Left lobe of liver (tissue), 2 donors: Measurements from ENCODE around the gene ALCAM. TPM values are rescaled to one million over a fixed set of nuclear protein-coding genes. Genes with fewer than 3 reads are reported as not detected.

ENCODE experiments used
- ATAC-seq: fragments of 200-7000 bp; cut with Tn5 transposase; one replicate; pipeline ENCODE4 v1.9.1; 2020; ENCODE audit warnings: mild to moderate bottlenecking, moderate library complexity
- DNase-seq: peaks from one replicate; pipeline ENCODE4 v3.0.0-alpha.2; 2020; ENCODE audit warnings: low spot score
- total RNA-seq: library from RNA; stranded (reverse); gene quantifications from one replicate; pipeline ENCODE4 v1.2.1, GENCODE V29; 2021
- donor health status: DM: no; HTN: no; CAD: no; lungs with moderate emphysema.
- donor health status: DM: no; HTN: yes; CAD: no.

Gene ALCAM
- total RNA-seq, 1 donor from 2014 or later: 25.0 TPM

DNA sequence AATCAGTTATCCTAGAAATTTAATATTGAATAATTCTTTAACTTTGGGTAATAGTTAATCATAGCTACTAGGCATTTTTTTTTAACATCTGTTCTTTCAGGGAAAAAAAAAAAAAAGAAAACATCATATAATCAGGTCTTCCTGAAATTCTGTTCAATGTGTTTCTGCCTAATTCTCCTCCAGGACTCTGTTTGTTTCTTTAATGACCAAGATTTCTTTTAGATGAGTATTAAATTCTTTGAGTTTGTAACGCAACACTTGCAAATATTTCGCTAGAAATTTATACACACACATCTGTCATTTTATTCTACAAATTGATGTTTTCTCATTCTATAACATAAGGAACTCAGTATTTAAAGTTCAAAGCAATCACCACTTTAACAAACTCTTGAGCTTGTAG, 56.7 kb downstream of the ALCAM start:
- ATAC-seq (no peak), DNase-seq (no peak)

DNA sequence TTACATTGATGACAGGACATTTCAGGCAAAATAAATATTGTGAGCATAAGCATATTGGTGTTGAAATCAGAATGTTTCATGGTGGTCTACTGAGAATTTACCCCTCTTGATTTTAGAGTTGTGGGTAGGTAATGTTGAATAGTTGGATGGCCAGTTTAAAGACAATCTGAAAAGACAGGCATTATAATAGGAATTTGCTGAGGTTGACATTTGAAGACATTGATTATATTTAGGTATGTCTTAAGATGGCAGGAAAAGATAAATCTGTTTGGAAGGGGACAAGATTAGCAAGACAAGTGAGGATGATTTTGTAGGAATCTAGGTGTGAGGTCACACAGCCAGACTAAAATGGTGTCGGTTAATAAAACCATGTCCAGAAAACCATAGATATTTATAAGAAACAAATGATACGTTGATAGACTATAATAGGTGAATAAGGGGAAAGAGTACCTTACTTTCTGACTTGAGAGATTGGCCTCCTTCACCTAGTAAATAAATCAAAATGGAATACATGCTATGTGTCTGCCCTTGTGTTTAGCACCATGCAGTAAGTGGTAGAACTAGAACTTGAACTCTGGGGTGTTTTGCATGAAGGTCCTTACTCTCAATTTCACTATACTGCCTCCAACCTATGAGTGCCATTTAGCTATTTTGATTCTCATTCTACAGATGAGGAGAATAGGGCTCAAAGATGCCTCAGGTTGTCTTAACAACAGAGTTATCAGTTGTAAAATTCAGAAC, 57.9 kb downstream of the ALCAM start:
- DNase-seq (no peak), ATAC-seq (no peak)

DNA sequence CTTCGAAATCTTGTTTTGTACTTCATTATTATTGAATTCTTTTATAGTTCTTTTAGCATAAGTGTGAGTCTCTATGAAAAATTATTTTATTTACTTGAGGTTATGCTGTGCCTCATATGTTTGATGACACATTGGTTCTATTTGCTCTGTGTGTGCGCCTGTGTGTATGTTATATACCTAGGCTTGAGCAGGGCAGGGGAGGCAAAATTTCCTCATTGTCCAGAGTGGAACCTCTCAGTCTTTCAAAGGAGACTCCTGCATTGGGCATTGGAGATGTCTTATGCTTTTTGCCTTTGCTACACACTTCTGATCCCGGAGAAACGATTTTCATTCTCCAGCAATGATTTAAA, 58.4 kb downstream of the ALCAM start:
- ATAC-seq (no peak), DNase-seq (no peak)

DNA sequence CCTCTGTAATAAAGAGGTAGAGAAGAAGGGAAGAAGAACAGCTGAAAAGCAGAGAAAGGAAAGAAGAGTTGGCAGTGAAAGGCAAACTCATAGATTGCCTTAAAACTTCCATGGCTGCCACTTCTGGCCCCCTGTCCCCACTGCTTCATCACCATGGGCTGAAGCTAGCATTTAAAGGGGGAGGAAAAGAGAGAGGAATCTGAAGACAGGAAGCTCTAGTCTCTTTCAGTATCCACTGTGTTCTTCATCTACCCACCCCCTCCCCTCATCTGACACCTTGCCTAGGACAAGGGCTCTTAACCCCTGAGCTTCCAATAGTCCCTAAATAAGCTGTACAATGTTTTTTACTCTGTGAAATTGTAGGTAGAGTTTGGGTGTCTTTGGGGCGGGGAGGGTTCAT, 60.6 kb downstream of the ALCAM start:
- DNase-seq: no peak
- no peak for ATAC-seq

GRCh38 chr3:105429034-105429762, 62.5 kb downstream of the ALCAM start:
- ATAC-seq: peak; percentile 56
- DNase-seq: no peak

DNA sequence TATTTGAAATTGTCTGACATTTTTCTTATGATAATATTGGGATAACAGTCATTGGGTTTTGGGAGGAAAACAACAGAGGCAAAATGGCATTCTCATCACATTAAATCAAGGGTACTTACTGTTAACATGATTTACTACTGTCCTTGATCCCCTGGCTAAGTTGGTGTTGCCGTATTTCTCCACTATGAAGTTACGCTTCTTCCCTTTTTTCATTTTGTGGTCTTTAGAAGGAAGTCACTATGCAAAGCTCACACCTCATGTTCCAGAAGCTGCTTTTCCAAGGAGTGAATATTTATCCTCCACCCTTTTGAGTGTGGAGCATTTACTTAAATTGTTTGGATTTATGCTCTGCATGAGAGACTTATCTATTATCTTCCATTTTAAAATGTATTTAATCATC, 63.7 kb downstream of the ALCAM start:
- DNase-seq: no peak
- no peak for ATAC-seq

- DNase-seq (no peak), ATAC-seq (no peak)
Measured at GRCh38 chr3:105431200-105431599, 64.5 kb downstream of the ALCAM start.

DNA sequence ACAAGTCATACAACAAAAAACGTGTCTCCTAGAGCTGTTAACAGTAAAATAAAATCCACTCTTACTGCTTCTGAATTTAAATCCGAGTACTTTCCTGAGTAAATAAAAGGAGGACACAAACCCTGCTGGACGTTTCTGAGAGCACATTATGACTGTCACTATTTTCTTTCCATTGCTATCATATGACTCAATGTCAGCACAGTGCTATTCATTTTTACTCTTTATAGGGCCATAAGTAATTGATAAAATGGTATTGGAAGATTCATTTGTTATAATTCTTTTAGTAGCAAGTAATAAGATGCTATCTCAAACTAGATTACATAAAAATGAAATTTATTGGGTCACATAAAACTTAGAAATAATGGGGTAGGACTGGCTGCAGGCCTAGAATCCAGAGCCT, 68.6 kb downstream of the ALCAM start:
- ATAC-seq: peak; percentile 28
- no peak for DNase-seq

GRCh38 chr3:105436687-105437086, 70.0 kb downstream of the ALCAM start:
- ATAC-seq: peak; percentile 92
- DNase-seq: peak; percentile 48

GRCh38 chr3:105440113-105440512, 73.4 kb downstream of the ALCAM start:
- no peak for DNase-seq
- no peak for ATAC-seq

- DNase-seq: no peak
- no peak for ATAC-seq
Measured at GRCh38 chr3:105444725-105445124, 78.0 kb downstream of the ALCAM start.

DNA sequence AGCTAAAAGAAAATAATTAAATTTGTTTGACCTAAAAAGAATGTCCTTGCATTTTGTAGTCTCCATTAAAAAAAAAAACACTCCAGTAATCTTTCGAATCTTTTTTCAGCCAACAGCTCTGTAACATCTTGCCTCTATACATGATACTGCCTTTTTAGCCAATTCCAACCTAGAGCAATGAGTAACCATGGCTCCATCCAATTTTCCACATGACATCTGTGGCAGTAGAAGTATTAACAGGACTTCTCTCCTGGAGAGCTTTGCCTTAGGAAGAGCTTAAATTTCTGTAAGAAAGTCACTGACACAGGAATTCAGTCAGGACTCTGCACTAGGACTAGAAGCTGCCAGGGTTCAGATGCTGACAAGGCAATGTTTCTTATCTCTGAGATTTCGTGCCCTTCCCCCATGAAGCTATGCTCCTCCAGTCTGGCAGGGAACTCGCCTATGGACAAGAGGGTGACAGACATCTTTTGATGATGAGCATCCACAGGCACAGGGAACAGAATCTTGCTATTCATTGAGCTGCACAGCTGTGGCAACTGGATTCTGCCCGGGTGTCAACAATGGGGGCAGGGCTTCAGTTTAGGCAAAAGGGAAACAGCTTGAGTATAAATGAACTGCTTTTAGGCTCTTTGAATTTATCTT, 81.8 kb downstream of the ALCAM start:
- peak; percentile 89 for ATAC-seq
- peak; percentile 45 for DNase-seq

GRCh38 chr3:105449414-105449813, 82.7 kb downstream of the ALCAM start:
- ATAC-seq (no peak), DNase-seq (no peak)

DNA sequence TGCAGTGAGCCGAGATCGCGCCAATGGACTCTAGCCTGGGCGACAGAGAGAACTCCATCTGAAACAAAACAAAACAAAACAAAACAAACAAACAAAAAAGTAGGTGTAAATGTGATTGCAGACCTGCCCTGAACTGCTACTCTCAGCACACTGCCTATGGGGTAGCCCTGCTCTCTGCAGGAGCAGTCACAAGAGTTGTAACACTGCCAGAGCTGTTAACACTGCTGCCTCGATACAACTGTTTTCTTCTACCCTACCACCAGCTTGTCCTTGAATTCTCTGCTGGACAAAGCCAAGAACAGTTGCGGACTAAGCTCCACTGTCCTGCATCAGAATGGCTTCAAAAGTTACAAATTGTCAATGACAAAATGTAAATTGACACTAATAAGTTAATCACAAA, 89.3 kb downstream of the ALCAM start:
- ATAC-seq: no peak
- no peak for DNase-seq

- DNase-seq: no peak
- ATAC-seq: no peak
Measured at GRCh38 chr3:105458518-105459215, 92.0 kb downstream of the ALCAM start.

DNA sequence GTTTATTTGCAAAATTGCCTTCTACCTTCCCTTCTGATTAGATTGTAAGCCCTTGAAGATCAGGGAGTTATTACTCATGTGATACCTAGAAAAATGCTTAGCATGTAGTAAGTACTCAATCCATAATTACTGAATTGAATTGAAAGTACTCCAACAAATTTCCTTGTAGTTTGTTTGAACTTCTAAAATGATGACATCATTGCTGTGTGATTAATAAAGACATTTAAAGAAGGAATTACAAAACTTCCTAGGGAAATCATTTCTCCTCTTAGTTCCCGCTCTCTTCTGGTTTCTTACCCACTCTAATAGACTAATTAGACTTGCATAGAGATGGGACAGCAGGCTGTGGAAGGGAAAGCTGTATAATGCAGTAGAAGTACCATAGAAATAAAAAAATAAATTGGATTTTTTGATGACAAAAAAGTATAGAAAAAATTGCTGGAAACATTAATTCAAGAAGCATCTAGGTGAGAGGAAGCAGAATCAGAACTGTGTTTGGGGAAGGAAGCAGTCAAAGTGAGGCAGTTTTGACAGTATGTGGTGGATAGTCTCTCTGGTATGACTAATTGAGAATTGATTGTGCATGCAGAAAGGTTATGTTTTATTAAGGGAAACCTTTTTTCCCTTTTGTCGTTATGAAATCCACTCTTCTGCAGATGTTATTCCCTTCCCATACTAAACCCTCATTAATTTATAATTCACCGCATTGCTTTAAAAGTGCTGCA, 93.0 kb downstream of the ALCAM start:
- no peak for ATAC-seq
- no peak for DNase-seq

- ATAC-seq (no peak), DNase-seq (no peak)
Measured at GRCh38 chr3:105463620-105464019, 96.9 kb downstream of the ALCAM start.

DNA sequence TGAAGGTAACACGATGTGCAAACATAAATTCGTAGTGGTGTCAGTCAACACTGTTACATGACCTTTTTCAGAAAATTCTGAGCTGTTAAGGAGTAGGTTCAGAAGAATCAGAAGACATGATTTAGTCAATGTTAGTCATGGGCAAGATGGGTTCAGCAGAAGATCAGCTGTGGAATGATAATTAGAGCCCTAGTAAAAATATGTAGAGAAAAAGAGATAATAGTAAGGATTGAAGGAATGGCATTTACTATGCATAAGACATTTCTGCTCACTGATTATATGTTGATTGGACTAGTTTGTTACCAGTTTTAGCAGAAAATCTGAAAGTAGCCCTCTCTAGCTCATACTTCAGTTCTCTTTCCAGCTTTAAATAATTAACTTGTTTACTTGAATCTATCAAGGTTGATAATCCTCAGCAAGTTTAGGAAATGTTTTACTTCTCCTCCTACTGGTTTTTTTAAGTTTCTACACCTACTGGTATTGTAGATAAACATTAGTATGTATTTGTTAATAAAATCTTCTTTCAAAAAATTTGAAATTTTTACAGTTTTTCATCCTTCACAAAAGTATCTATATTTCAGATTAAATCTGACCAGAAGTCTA, 98.6 kb downstream of the ALCAM start:
- no peak for DNase-seq
- ATAC-seq: no peak

DNA sequence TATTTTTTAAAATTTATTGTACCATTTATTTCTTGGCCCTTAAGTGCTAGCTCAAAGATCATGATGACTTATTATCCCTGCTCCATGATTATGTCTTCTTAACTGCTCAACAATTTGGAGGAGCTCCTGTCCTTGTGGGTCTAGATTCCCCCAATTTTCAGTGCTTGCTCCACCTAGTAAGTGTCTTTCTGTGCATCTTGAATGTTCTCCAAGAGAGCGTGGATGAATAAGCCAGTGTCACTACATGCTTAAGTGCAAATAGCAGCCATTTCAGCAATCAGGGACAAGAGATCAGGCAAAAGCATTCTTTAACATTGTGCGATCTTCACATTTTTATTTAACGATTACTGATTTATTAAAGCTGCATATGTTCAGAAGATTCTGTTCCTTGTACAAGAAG, 99.4 kb downstream of the ALCAM start:
- DNase-seq: no peak
- ATAC-seq: no peak
